Skeletal muscle tissue (tissue), 4 donors: ENCODE measurements around the gene CCBE1. TPM values are rescaled to one million over a fixed set of nuclear protein-coding genes. Genes with fewer than 3 reads are reported as not detected.

ENCODE experiments used
- H3K27ac ChIP-seq: one replicate; pipeline ENCODE4 v1.7.0; 2013; ENCODE audit warnings: mild to moderate bottlenecking, low read depth, low read length, inconsistent platforms
- H3K27me3 ChIP-seq, 3 donors: one replicate each; pipeline ENCODE4 v1.7.0; 2013; ENCODE audit warnings: low read length in 3 of 3; ENCODE audit not compliant: control insufficient read depth in 3 of 3, insufficient read depth in 3 of 3
- H3K36me3 ChIP-seq, 3 donors: one replicate each; pipeline ENCODE4 v1.7.0; 2013; ENCODE audit warnings: low read length in 3 of 3; ENCODE audit not compliant: control insufficient read depth in 3 of 3, insufficient read depth in 3 of 3
- H3K4me1 ChIP-seq, 3 donors: one replicate each; pipeline ENCODE4 v1.7.0; 2013; ENCODE audit warnings: low read length in 3 of 3, mild to moderate bottlenecking in 3 of 3; ENCODE audit not compliant: control insufficient read depth in 3 of 3, insufficient read depth in 3 of 3
- H3K4me3 ChIP-seq, 3 donors: one replicate each; pipeline ENCODE4 v1.7.0; 2013; ENCODE audit warnings: low read length in 3 of 3
- H3K9ac ChIP-seq, 3 donors: one replicate each; pipeline ENCODE4 v1.7.0; 2013; ENCODE audit warnings: low read length in 3 of 3, mild to moderate bottlenecking in 3 of 3, moderate library complexity in 2 of 3, low read depth in 1 of 3
- H3K9me3 ChIP-seq, 3 donors: one replicate each; pipeline ENCODE4 v1.7.0; 2013; ENCODE audit warnings: low read length in 3 of 3; ENCODE audit not compliant: control insufficient read depth in 3 of 3
- total RNA-seq: library from RNA; depleted of rRNA; stranded (reverse); fragments of >200 nt; gene quantifications from one replicate; pipeline ENCODE4 v1.2.3, GENCODE V29; 2014
- donor health status: Osteomylitis.

Gene CCBE1
- total RNA-seq, 1 donor from 2014 or later = 2.6 TPM

GRCh38 chr18:59701272-59701671, 4.0 kb upstream of the CCBE1 start:
- Histone ChIP-seq H3K9me3 (no peaks in the 10 kb centered on the region), H3K4me1 (peaks cover 10 to 13% (median 13%) of the 10 kb centered on the region in 3 donors), H3K4me3 (no peak overlapping the region), H3K36me3 (no peaks in the 10 kb centered on the region), H3K27me3 (peaks cover 15 to 29% (median 24%) of the 10 kb centered on the region in 3 donors), H3K9ac (no peak overlapping the region), H3K27ac (no peak overlapping the region)

DNA sequence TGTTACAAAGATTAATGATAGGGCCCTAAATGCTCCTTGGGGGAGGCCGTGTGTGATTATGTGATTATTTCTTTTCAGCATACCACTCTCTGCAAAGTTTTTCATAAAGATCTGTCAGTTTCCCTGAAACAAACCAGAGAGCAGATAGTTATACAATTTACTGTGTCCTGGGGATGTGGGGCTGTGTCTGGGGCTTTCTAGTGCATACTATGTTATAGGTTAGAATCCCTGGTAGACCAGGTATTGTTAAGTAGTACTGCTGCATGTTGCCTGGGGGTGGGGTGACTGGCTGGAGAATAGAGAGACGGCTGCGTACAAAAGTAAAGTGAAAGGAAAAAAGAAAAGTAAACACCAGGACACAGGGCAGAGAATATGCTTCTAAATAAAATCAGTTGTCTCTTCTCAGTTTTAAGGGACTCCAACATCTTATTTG, 3.3 kb upstream of the CCBE1 start:
- no peak overlapping the region for H3K9ac ChIP-seq
- no peak overlapping the region for H3K4me3 ChIP-seq
- no peak overlapping the region for H3K27ac ChIP-seq
- no peaks in the 10 kb centered on the region for H3K9me3 ChIP-seq
- peaks cover 10 to 16% (median 15%) of the 10 kb centered on the region in 3 donors for H3K4me1 ChIP-seq
- H3K27me3 ChIP-seq = peaks cover 21 to 32% (median 30%) of the 10 kb centered on the region in 3 donors
- no peaks in the 10 kb centered on the region for H3K36me3 ChIP-seq

- Histone ChIP-seq H3K9ac (no peak overlapping the region), H3K4me3 (no peak overlapping the region), H3K4me1 (peaks cover 10 to 16% (median 15%) of the 10 kb centered on the region in 3 donors), H3K9me3 (no peaks in the 10 kb centered on the region), H3K27me3 (peaks cover 28 to 38% (median 36%) of the 10 kb centered on the region in 3 donors), H3K27ac (no peak overlapping the region), H3K36me3 (no peaks in the 10 kb centered on the region)
Measured at GRCh38 chr18:59699750-59700534, 2.7 kb upstream of the CCBE1 start.

DNA sequence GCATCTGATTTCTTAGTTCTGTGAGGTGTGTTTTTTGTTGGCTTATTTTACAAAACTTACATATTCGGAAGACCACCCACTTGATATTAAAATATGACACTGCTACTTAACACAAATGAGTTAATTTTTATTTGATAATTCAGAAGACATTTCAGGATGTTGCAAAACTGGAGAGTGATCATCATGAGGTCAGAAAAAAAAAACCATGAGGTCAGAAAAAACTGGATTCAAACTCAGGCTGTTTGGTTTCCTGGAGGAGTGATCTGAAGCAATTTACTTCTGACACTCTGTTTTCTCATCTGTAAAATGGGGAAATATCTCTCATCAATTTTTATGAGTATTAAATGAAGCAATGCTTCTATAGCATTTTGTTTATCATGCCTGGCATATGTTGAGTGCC, 1.8 kb upstream of the CCBE1 start:
- Histone ChIP-seq H3K9ac (no peak overlapping the region), H3K27me3 (peaks cover 28 to 42% (median 36%) of the 10 kb centered on the region in 3 donors), H3K36me3 (no peaks in the 10 kb centered on the region), H3K9me3 (no peaks in the 10 kb centered on the region), H3K4me3 (no peak overlapping the region), H3K4me1 (peaks cover 10 to 16% (median 15%) of the 10 kb centered on the region in 3 donors), H3K27ac (no peak overlapping the region)

GRCh38 chr18:59696311-59697235, 650 bp downstream of the CCBE1 start:
- Histone ChIP-seq H3K4me3 (peak overlapping the region; percentile 48 to 54 (median 52)), H3K27me3 (peaks cover 28 to 45% (median 36%) of the 10 kb centered on the region in 3 donors), H3K4me1 (peaks cover 10 to 16% (median 15%) of the 10 kb centered on the region in 3 donors), H3K36me3 (no peaks in the 10 kb centered on the region), H3K9me3 (no peaks in the 10 kb centered on the region), H3K27ac (no peak overlapping the region), H3K9ac (no peak overlapping the region)

- H3K36me3 ChIP-seq = no peaks in the 10 kb centered on the region
- H3K4me1 ChIP-seq = peaks cover 10 to 16% (median 15%) of the 10 kb centered on the region in 3 donors
- H3K4me3 ChIP-seq = no peak overlapping the region
- H3K9me3 ChIP-seq = no peaks in the 10 kb centered on the region
- H3K27me3 ChIP-seq = peaks cover 28 to 49% (median 36%) of the 10 kb centered on the region in 3 donors
- no peak overlapping the region for H3K9ac ChIP-seq
- no peak overlapping the region for H3K27ac ChIP-seq
Measured at GRCh38 chr18:59695551-59695950, 1.7 kb downstream of the CCBE1 start.

- Histone ChIP-seq H3K9me3 (no peaks in the 10 kb centered on the region), H3K27ac (no peak overlapping the region), H3K4me1 (peaks cover 10 to 16% (median 15%) of the 10 kb centered on the region in 3 donors), H3K4me3 (no peak overlapping the region), H3K9ac (no peak overlapping the region), H3K27me3 (peaks cover 28 to 46% (median 31%) of the 10 kb centered on the region in 3 donors), H3K36me3 (no peaks in the 10 kb centered on the region)
Measured at GRCh38 chr18:59694824-59695223, 2.4 kb downstream of the CCBE1 start.

DNA sequence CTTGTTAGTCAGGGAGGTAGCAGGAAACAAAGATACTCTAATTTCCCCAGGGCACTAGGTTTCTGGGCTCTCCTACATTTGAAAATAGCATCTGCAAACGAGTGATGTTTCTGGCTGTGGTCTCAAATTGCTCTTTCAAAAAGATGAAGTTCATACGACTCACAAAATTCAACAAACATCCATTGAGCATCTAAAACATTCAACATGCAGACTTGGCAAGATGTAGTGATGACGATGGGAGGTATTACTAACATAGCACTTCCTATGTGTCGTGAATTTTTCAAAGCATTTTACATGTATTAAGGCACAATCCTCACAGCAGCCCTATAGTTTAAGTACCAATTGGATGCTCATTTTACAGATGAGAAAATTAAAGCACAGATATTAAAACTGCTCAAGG, 5.2 kb downstream of the CCBE1 start:
- H3K9me3 ChIP-seq = no peaks in the 10 kb centered on the region
- H3K36me3 ChIP-seq = no peaks in the 10 kb centered on the region
- no peak overlapping the region for H3K9ac ChIP-seq
- H3K4me3 ChIP-seq = no peak overlapping the region
- H3K27me3 ChIP-seq = peaks cover 19 to 48% (median 20%) of the 10 kb centered on the region in 3 donors
- no peak overlapping the region for H3K27ac ChIP-seq
- H3K4me1 ChIP-seq = peaks cover 4 to 10% (median 9%) of the 10 kb centered on the region in 3 donors

GRCh38 chr18:59690996-59691395, 6.2 kb downstream of the CCBE1 start:
- peaks cover 0 to under 1% (median 0%) of the 10 kb centered on the region in 3 donors for H3K4me1 ChIP-seq
- H3K27me3 ChIP-seq = peaks cover 9 to 38% (median 10%) of the 10 kb centered on the region in 3 donors
- H3K9ac ChIP-seq = no peak overlapping the region
- H3K36me3 ChIP-seq = no peaks in the 10 kb centered on the region
- H3K27ac ChIP-seq = no peak overlapping the region
- no peak overlapping the region for H3K4me3 ChIP-seq
- H3K9me3 ChIP-seq = no peaks in the 10 kb centered on the region
